HT-29 (cell line): Measurements from ENCODE around the gene NCOA7. TPM values are rescaled to one million over a fixed set of nuclear protein-coding genes. Genes with fewer than 3 reads are reported as not detected.
"Not testable (repeated sequence)": the region's sequence is repeated elsewhere in the genome, so short reads cannot be mapped to it uniquely, and the experiment has no call there.

Experiments
- DNase-seq: peaks from one replicate; pipeline ENCODE4 v3.0.0-alpha.2; 2015; ENCODE audit warnings: low spot score
- small RNA-seq: library from RNA; depleted of rRNA; stranded (forward); fragments of <200 nt; gene quantifications from one replicate; pipeline ENCODE3, GENCODE V24; 2014
- total RNA-seq: library from RNA; depleted of rRNA; stranded (reverse); fragments of >200 nt; shearing (Covaris generic); gene quantifications from 2 replicates; pipeline ENCODE4 v1.2.3, GENCODE V29; 2014; rRNA removed

Gene NCOA7
- total RNA-seq, 1 experiment from 2014 or later, result 11.6 TPM

- no peak for DNase-seq
These were observed 180.0 kb downstream of the NCOA7 start for GRCh38 chr6:125970760-125971159.

GRCh38 chr6:125972478-125972877 lies 181.7 kb downstream of the NCOA7 start:
- DNase-seq, result not testable (repeated sequence)

- peak; percentile 62 for DNase-seq
These were observed 183.6 kb downstream of the NCOA7 start for GRCh38 chr6:125974214-125974866.

DNA sequence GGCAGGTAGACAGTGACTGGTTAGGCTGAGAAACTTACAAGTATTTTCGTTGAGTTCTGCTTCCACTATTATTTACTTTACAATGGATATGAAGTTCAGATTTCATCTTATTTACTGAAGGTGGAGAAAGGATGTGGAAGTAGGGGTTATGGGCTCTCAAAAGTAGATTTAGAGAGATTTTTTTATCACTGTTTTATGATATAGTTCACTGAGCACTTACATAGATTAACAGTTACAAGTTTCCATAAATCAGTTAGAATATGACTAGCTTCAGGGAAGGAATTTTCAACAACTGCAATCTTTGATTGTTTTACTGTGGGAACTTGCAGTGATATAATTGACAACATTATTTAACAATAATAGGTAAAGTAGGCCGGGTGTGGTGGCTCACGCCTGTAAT lies 188.3 kb downstream of the NCOA7 start:
- no peak for DNase-seq

Small RNA genes lying within 50 kb of the gene (small RNA-seq; reads per million reads assigned to genes)
- gene RNA5SP216, result not detected

Other genes with a start within 250 kb of the NCOA7 start
- 0.08 TPM in 1 of 2 replicates, not detected in the other for gene HEY2, start 41.3 kb upstream of the NCOA7 start, total RNA-seq
- 7.1 and 8.9 TPM in 2 replicates for gene HINT3, start 165.8 kb downstream of the NCOA7 start, total RNA-seq
- 13.8 and 16.6 TPM in 2 replicates for gene TRMT11, start 195.6 kb downstream of the NCOA7 start, total RNA-seq